Progenitor cell of endocrine pancreas (in vitro differentiated cells): Measurements from ENCODE around the gene IFNA8. TPM values are rescaled to one million over a fixed set of nuclear protein-coding genes. Genes with fewer than 3 reads are reported as not detected.
A peak's percentile ranks its signal among the peaks of the same experiment; 100 is the strongest.

Experiments
- DNase-seq: peaks from one replicate; pipeline ENCODE4 v3.0.0; 2021; ENCODE audit warnings: low spot score; ENCODE audit not compliant: unreplicated experiment
- H3K27ac Mint-ChIP-seq: 2 replicates; pipeline ENCODE4 v1.8.0; 2021; ENCODE audit warnings: mild to moderate bottlenecking, moderate library complexity, mixed read lengths
- H3K27me3 Mint-ChIP-seq: 2 replicates; pipeline ENCODE4 v1.8.0; 2021; ENCODE audit warnings: mixed read lengths
- H3K36me3 Mint-ChIP-seq: 2 replicates; pipeline ENCODE4 v1.8.0; 2022; ENCODE audit warnings: mixed read lengths; ENCODE audit not compliant: insufficient read depth
- H3K4me1 Mint-ChIP-seq: 2 replicates; pipeline ENCODE4 v1.8.0; 2021; ENCODE audit warnings: low read depth, mixed read lengths
- H3K4me3 Mint-ChIP-seq: 2 replicates; pipeline ENCODE4 v1.8.0; 2021; ENCODE audit warnings: low read depth, mild to moderate bottlenecking, moderate library complexity, mixed read lengths
- H3K9me3 Mint-ChIP-seq: 2 replicates; pipeline ENCODE4 v1.8.0; 2021; ENCODE audit warnings: low read depth, mixed read lengths
- CTCF ChIP-seq: fragments of 200-600 bp; sonication (generic); IDR thresholded peaks from one replicate; pipeline ENCODE4 v1.5.0; 2021; ENCODE audit warnings: antibody characterized with exemption, mild to moderate bottlenecking; ENCODE audit not compliant: unreplicated experiment
- total RNA-seq: library from RNA; stranded (reverse); gene quantifications from 2 replicates; pipeline ENCODE4 v1.2.1, GENCODE V29; 2021

The IFNA8 gene
- total RNA-seq, 1 donor from 2014 or later, result not detected

DNA sequence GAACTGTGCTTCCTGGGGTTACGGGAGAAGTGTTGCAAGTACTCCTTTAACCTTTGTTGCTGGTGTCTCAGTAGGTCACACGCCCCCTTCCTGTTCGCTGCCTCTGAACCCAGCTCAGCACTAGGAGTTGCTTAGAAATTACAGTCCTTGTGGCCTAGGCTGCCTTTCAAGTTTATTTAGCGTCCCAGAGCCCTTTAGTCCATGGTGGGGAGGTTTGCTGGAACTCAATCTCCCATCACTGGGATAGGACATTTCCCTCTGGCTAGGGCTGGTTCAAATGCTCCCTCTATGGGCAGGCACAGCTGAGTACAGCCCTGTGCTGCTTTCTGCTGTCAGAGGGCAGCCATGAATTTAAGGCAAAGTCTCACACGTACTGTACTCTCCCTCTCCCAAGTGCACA lies 4.7 kb downstream of the IFNA8 start:
- H3K27me3 Mint-ChIP-seq, result peaks cover 4% of the 10 kb centered on the region
- peak; percentile 31 for TF ChIP-seq CTCF
- no peaks in the 10 kb centered on the region for H3K9me3 Mint-ChIP-seq
- no peak for DNase-seq
- no peak overlapping the region for H3K27ac Mint-ChIP-seq
- no peaks in the 10 kb centered on the region for H3K4me1 Mint-ChIP-seq
- H3K4me3 Mint-ChIP-seq, result no peak overlapping the region
- no peaks in the 10 kb centered on the region for H3K36me3 Mint-ChIP-seq

GRCh38 chr9:21414220-21414940 lies 5.5 kb downstream of the IFNA8 start:
- Mint-ChIP-seq H3K9me3 (no peaks in the 10 kb centered on the region), H3K27me3 (peaks cover 4% of the 10 kb centered on the region), H3K4me3 (no peak overlapping the region), H3K27ac (no peak overlapping the region), H3K36me3 (no peaks in the 10 kb centered on the region), H3K4me1 (no peaks in the 10 kb centered on the region)
- no peak for DNase-seq
- TF ChIP-seq CTCF, result no peak

GRCh38 chr9:21415493-21416267 lies 6.8 kb downstream of the IFNA8 start:
- Mint-ChIP-seq H3K27me3 (no peaks in the 10 kb centered on the region), H3K27ac (no peak overlapping the region), H3K36me3 (no peaks in the 10 kb centered on the region), H3K4me3 (no peak overlapping the region), H3K4me1 (no peaks in the 10 kb centered on the region), H3K9me3 (no peaks in the 10 kb centered on the region)
- no peak for DNase-seq
- TF ChIP-seq CTCF, result no peak

- H3K4me1 Mint-ChIP-seq, result no peaks in the 10 kb centered on the region
- H3K4me3 Mint-ChIP-seq, result no peak overlapping the region
- no peak for TF ChIP-seq CTCF
- DNase-seq, result no peak
- H3K9me3 Mint-ChIP-seq, result peaks cover 11% of the 10 kb centered on the region
- no peaks in the 10 kb centered on the region for H3K27me3 Mint-ChIP-seq
- no peaks in the 10 kb centered on the region for H3K36me3 Mint-ChIP-seq
- H3K27ac Mint-ChIP-seq, result no peak overlapping the region
Observed at GRCh38 chr9:21428235-21428634, 19.3 kb downstream of the IFNA8 start.

DNA sequence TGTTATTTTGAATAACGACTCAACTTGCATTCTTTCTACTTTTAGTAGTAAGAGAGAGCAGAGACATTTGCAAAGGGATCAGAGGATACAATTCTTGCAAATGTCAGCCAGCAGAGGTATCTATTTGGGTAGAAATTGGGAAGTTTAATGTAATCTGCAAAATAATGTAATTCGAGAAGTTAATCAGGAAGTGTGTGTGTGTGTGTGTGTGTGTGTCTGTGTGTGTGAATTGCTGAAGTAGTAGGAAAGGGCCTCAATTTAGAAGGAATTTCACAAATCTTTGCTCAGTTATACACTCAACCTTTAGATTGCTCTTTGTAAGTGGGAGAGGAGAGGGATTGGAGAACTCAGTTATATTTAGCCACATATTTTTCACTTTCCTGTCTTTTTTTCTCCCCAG lies 20.3 kb downstream of the IFNA8 start:
- Mint-ChIP-seq H3K9me3 (peaks cover 11% of the 10 kb centered on the region), H3K4me3 (no peak overlapping the region), H3K27me3 (no peaks in the 10 kb centered on the region), H3K4me1 (no peaks in the 10 kb centered on the region), H3K27ac (no peak overlapping the region), H3K36me3 (no peaks in the 10 kb centered on the region)
- no peak for TF ChIP-seq CTCF
- DNase-seq, result no peak
